ENCODE data around the gene GDPGP1. TPM values are rescaled to one million over a fixed set of nuclear protein-coding genes. Genes with fewer than 3 reads are reported as not detected.

The GDPGP1 gene
- total RNA-seq, 1 experiment from 2014 or later, result 6.6 TPM

GRCh38 chr15:90223441-90224165 is 10.4 kb upstream of the GDPGP1 start:
- H3K27ac ChIP-seq (ENCODE audit: low read length), result no peak overlapping the region
- no peak for ATAC-seq
- peaks cover 69% of the 10 kb centered on the region for H3K36me3 ChIP-seq (ENCODE audit: low read depth, low read length)
- POLR2A ChIA-PET (ENCODE audit: unreplicated experiment), result no interaction called here
- no peaks in the 10 kb centered on the region for H3K9me2 ChIP-seq (replicated peaks; ENCODE audit: low read length)
- no peak overlapping the region for H3K4me2 ChIP-seq (ENCODE audit: low read length)
- no peak overlapping the region for H2AFZ ChIP-seq (ENCODE audit: low read length)
- no peaks in the 10 kb centered on the region for H4K20me1 ChIP-seq (ENCODE audit: low read length)
- peaks cover 8% of the 10 kb centered on the region for H3K79me2 ChIP-seq (ENCODE audit: low read length)
- TF ChIP-seq EZH2 (IDR thresholded peaks at IDR 0.05; ENCODE audit: low read length, unreplicated experiment) (no peak), EZH2phosphoT487 (IDR thresholded peaks at IDR 0.05; ENCODE audit: borderline replicate concordance, low read length) (no peak), CTCF (conservative IDR thresholded peaks at IDR 0.05; ENCODE audit: low read depth, low read length) (no peak)
- intact Hi-C loops (cut with micrococcal nuclease), result no loop called here
- DNase-seq, result no peak
- H3F3A ChIP-seq (ENCODE audit: low read length, unreplicated experiment), result no peaks in the 10 kb centered on the region
- no peaks in the 10 kb centered on the region for H3K9me3 ChIP-seq (ENCODE audit: low read length)
- BruUV-seq (replicated peaks), result no TSS peak
- no peaks in the 10 kb centered on the region for H3K27me3 ChIP-seq (ENCODE audit: low read length)
- no peak overlapping the region for H3K9ac ChIP-seq (ENCODE audit: low read length)
- no peak overlapping the region for H3K4me3 ChIP-seq (ENCODE audit: low read length)
- CTCF ChIA-PET, result no interaction called here
- H3K4me1 ChIP-seq (ENCODE audit: insufficient read depth, low read length), result peaks cover 6% of the 10 kb centered on the region; the same call in 1 of the 2 replicates

- Histone ChIP-seq H3K4me1 (ENCODE audit: insufficient read depth, low read length) (peaks cover 6% of the 10 kb centered on the region; the same call in 1 of the 2 replicates), H3K9ac (ENCODE audit: low read length) (no peak overlapping the region), H3K36me3 (ENCODE audit: low read depth, low read length) (peaks cover 79% of the 10 kb centered on the region), H3K27ac (ENCODE audit: low read length) (no peak overlapping the region), H3K4me3 (ENCODE audit: low read length) (no peak overlapping the region), H3K9me2 (replicated peaks; ENCODE audit: low read length) (no peaks in the 10 kb centered on the region), H4K20me1 (ENCODE audit: low read length) (no peaks in the 10 kb centered on the region), H3K27me3 (ENCODE audit: low read length) (no peaks in the 10 kb centered on the region), H3K9me3 (ENCODE audit: low read length) (no peaks in the 10 kb centered on the region), H2AFZ (ENCODE audit: low read length) (no peak overlapping the region), H3K79me2 (ENCODE audit: low read length) (peaks cover 1% of the 10 kb centered on the region), H3K4me2 (ENCODE audit: low read length) (no peak overlapping the region), H3F3A (ENCODE audit: low read length, unreplicated experiment) (no peaks in the 10 kb centered on the region)
- ChIA-PET POLR2A (ENCODE audit: unreplicated experiment) (no interaction called here), CTCF (no interaction called here)
- intact Hi-C loops (cut with micrococcal nuclease), result no loop called here
- no peak for DNase-seq
- TF ChIP-seq EZH2 (IDR thresholded peaks at IDR 0.05; ENCODE audit: low read length, unreplicated experiment), result no peak
- TF ChIP-seq EZH2phosphoT487 (IDR thresholded peaks at IDR 0.05; ENCODE audit: borderline replicate concordance, low read length), result no peak
- TF ChIP-seq CTCF (conservative IDR thresholded peaks at IDR 0.05; ENCODE audit: low read depth, low read length), result no peak
- ATAC-seq, result no peak
- BruUV-seq (replicated peaks), result no TSS peak
Observed at GRCh38 chr15:90225047-90225446, 9.0 kb upstream of the GDPGP1 start.

- peaks cover 5% of the 10 kb centered on the region; the same call in 1 of the 2 replicates for H3K4me1 ChIP-seq (ENCODE audit: insufficient read depth, low read length)
- H3K36me3 ChIP-seq (ENCODE audit: low read depth, low read length), result peaks cover 81% of the 10 kb centered on the region
- BruUV-seq (replicated peaks), result no TSS peak
- ChIA-PET POLR2A (ENCODE audit: unreplicated experiment) (no interaction called here), CTCF (no interaction called here)
- no peak overlapping the region for H3K4me3 ChIP-seq (ENCODE audit: low read length)
- no peak for DNase-seq
- H3K27me3 ChIP-seq (ENCODE audit: low read length), result no peaks in the 10 kb centered on the region
- H3F3A ChIP-seq (ENCODE audit: low read length, unreplicated experiment), result no peaks in the 10 kb centered on the region
- H3K9me2 ChIP-seq (replicated peaks; ENCODE audit: low read length), result no peaks in the 10 kb centered on the region
- peaks cover 7% of the 10 kb centered on the region for H3K79me2 ChIP-seq (ENCODE audit: low read length)
- no peak overlapping the region for H3K27ac ChIP-seq (ENCODE audit: low read length)
- no peak overlapping the region for H2AFZ ChIP-seq (ENCODE audit: low read length)
- H3K9me3 ChIP-seq (ENCODE audit: low read length), result no peaks in the 10 kb centered on the region
- TF ChIP-seq EZH2 (IDR thresholded peaks at IDR 0.05; ENCODE audit: low read length, unreplicated experiment), result no peak
- TF ChIP-seq CTCF (conservative IDR thresholded peaks at IDR 0.05; ENCODE audit: low read depth, low read length), result no peak
- TF ChIP-seq EZH2phosphoT487 (IDR thresholded peaks at IDR 0.05; ENCODE audit: borderline replicate concordance, low read length), result no peak
- no peaks in the 10 kb centered on the region for H4K20me1 ChIP-seq (ENCODE audit: low read length)
- no peak for ATAC-seq
- intact Hi-C loops (cut with micrococcal nuclease), result no loop called here
- H3K9ac ChIP-seq (ENCODE audit: low read length), result no peak overlapping the region
- H3K4me2 ChIP-seq (ENCODE audit: low read length), result no peak overlapping the region
Observed at GRCh38 chr15:90225504-90226234, 8.3 kb upstream of the GDPGP1 start.
